NCI-H2171 (cell line): ENCODE measurements around the gene GATD1.

ENCODE experiments used
- DNase-seq: peaks from one replicate; lab custom pipeline; 2025; lab: John Stamatoyannopoulos, UW

GATD1 gene

DNA sequence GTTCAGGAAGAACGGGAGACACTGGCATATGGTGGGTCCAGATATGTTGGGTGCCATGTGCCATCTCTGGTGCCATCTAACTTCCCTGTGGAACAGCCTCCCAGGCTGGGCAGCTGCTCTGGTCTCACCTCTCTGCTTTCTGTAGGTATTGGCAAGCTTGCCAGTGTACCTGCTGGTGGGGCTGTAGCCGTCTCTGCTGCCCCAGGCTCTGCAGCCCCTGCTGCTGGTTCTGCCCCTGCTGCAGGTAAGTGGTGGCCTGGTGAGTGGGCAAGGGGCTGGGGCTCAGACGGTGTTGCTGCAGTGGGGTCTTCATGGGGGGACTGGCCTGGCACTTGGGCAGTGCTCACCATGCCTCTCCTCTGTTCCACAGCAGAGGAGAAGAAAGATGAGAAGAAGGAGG lies 35.1 kb upstream of the GATD1 start:
- no peak for DNase-seq

DNA sequence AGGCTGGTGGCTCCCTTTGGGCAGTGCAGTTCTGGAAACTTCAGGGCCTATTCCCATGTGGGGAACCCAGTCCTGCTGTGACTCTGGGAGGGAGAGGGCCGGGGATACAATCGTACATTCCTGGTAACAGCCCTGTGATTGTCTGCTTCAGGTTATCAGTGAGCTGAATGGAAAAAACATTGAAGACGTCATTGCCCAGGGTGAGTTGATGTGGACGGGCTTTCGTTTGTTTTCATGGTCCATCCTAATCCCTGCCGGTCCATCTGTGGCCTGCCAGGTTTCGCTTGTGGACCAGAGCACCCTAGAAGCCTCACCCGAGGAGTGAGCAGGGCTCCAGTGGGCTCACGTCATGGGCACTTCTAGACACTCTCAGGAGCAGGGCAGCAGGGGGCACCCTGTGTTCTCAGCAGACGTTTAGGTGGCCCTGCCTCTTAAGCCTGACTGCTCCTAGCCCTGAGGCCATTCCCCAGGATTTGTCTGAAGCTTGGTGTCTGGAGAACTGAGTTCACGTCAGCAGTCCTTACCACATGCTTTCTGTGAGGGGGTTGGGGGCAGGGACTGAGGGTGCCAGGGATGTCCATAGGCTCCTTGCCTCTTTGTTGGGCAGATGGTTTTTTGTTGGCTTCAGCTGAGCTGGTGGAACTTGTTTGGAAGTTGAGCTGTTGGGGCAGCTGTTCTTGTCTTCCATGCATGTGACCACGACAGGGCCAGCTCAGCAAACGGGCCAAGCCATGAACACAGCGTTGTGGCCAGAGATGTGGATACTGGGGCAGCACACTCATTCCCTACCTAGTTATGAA lies 34.4 kb upstream of the GATD1 start:
- DNase-seq: no peak

DNA sequence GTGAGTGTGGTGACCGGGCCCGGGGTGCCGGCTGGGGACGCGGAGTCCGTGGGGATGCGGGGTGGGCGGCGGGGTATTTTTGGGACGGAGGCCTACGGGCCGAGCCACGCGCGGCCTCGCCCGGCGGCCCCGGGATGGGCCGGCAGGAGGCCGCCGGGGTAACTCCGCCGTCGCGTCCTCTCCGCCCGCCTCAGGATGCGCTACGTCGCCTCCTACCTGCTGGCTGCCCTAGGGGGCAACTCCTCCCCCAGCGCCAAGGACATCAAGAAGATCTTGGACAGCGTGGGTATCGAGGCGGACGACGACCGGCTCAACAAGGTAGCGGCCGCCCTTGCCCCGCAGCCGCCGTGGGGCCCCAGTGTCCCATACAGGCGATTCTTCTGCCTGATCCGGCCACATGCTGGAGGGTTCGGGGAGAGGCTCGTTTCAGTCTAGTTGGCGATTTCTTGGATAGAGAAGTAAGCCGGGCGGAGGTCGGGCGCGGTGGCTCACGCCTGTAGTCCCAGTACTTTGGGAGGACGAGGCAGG lies 32.8 kb upstream of the GATD1 start:
- DNase-seq: no peak

DNA sequence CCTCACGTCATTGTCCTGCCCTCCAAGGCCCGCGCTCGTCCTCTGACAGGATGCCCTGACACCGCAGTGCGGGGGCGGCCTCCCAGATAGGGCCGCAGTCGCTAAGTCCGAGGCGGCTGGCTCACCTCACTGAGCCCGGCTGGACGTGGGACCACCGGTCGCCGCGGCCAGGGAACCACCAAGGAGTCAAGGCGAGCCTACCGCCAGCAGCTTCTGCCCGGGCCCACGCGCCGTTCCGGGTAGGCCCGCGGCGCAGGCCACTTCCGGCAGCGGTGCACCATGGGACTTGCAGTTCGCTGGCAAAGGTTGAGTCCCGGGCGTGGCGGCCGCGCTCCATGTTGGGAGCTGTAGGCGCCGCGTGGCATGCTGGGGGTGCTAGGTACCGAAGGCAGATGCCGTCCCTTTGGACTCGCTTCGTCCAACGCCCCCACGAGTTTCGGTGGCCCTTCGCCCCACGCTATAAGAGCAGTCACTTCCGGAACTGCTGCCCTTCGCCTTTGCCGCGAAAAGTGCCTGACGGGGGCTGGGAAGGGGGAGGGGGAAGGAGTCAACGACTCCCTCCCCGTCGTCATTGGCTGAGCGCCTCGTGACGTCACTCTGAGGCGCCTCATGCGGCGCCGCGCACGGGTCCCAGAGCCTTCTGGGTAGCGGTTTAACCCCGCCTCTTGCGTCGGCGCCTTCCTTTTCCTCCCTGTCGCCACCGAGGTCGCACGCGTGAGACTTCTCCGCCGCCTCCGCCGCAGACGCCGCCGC lies 32.2 kb upstream of the GATD1 start, which contains the start of gene RPLP2:
Gene RPLP2, plus strand, starts transcription at position 681 of the 753 bp plus-strand sequence. CDS start 268 bp downstream, outside the sequence.
- DNase-seq: peak; percentile 82

DNA sequence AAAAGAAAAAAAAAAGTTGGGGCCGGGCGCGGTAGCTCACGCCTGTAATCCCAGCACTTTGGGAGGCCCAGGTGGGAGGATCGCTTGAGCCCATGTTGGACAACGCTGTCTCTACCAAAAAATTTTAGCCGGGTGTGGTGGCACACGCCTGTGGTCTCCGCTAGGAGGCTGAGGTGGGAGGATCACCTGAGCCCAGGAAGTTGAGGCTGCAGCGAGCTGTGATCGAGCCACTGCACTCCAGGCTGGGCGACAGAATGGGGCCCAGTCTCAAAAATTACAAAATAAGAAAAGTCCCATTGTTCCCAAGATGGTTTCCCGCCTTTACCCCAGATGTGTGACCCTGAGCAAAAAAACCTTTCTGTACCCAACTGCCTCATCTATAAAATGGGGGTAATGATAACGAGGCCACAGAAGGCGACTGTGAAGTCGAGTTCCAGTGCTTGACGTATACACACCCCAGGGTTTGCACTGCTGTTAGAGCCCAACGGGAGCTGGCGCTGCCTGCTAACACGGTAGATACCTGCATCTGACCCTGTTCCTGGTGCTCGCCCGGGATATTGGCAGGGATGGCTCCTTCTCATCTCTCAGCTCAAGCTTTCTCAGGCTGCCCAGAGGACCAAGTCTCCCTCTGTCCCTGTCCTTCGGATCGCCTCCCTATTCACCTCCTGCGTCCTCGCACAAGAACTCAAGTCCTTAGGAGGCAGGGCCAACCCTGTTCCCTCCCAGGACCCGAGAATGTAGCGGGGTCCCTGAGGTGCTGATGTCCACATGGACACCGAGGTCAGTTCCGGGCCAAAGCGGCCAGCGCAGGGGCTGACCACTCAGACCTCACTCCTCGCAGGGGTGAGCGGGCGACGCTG lies 31.4 kb upstream of the GATD1 start:
- DNase-seq: no peak

DNA sequence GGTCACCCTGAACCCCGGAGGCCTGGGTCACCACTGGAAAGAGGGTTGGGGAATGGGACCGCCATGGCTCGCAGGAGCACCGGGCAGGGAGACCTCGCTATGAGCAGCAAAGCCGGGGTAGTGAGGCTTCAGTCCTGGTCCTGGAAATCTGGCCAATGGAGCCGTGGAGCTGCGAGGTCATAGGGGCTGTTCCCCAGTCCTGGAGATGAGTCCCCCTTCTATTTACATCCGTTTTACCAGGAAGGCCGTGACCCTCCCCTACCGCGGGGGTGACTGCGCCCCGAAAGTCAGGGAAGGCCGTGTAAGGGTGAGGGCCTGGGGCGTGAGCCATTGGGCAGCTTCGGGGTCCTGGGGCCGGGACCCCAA lies 27.3 kb upstream of the GATD1 start:
- no peak for DNase-seq

DNA sequence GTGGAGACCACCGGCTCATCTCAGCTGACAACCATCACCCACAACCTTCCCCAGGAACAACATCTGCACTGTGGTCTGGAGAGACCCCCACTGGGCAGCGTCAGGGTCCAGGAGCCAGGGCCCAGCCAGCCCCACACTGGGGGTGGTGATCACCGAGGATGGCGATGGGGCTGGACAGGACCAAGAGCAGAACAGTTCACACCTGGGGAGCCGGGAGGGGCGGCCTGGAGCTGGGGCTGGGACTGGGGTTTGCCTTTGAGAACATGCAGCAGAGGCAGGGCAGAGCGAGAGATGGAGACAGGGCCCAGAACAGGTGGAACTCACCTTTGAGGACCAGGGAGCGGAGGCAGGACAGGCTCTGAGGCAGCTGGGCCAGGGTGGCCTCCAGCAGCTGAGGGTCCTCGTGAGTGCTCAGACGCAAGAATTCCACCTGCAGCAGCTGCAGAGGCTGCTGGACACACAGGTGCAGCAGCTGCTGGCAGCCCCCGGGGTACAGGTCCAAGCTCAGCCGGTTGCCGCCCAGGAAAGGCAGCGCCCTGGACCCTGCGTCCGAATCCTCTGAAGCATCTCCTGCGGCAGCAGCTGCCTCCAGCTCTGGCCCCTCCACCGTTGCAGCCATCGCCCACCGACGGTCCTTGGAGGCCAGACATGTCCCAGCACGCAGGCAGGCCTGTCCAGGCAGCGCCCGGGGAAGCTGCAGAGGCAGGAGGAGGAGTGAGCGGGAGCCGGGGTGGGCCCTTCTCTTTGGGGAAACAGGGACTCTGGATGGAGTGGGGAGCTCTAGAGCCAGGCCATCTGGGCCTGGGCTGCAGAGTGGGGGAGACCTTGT lies 26.7 kb upstream of the GATD1 start:
- DNase-seq: no peak

DNA sequence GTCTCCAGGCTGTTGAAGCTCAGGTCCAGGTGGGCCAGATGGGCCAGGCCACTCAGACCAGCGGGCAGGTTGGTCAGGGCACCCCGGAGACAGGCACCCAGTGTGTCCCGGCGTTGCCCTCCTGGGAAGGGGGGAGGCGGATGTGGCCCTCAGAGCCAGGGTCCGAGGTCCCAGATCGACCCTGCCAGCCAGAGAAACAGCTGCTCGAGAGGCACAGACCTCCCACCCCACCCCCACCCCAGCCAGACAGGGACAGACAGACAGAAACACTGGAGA lies 26.1 kb upstream of the GATD1 start:
- no peak for DNase-seq

DNA sequence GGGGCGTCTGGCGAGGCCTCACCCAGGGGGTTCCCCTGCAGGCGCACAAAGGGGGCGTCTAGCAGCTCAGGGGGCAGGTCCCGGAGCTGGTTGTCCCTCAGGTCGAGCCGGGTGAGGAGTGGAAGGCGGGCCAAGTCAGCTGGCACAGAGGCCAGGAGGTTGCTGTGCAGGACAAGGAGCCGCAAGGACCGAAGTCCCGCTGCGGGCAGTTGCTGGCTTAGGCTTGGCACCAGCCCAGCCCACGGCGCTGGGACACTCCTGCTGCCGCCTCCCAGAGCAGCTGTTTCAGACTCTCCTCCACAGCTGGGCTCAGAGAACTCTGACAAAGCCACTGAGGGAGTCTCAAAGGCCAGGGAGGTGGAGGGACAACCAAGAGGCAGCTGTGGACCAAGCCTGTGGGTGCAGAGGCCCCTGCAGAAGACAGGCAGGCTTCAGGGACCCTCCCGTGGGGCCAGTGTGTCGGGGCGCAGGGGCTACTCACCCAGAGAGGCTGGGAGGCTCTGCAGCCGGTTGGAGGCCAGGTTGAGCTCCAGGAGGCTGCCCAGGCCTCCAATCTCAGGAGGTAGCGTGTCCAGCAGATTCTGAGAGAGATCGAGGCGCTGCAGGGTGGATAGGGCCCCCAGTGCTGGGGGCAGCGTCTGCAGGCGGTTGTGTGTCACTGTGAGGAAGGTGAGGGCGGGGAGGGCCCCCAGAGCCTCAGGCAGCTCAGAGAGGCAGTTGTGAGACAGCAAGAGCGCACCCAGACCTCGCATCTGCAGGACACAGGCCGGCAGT lies 25.6 kb upstream of the GATD1 start:
- no peak for DNase-seq

DNA sequence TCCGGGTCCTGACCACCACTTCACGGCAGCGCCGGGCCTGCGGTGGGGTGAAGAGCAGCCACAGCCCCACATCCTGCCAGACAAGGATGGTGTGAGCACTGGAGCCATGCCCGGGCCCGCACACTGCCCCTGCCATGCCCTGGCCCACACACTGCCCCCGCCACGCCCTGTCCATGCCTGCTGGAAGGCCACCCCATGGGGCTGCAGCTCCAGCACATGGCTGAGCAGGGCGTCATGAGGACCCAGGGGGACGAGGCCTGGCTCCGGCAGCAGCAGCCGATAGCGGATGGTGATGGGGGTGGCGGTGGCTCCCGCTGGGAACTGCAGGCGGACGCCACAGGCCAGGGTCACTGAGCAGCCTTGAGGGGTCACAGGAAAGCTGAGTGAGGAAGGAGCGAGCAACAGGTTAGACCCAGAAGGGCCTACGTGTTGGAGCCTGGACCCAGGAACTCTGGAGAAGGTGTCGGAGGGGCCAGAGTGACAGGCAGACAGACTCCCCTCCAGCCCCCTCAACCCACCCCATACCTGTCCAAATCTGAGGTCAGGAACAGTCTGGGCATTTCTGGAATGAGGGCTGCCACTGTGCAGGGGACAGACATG lies 24.8 kb upstream of the GATD1 start:
- DNase-seq: no peak

DNA sequence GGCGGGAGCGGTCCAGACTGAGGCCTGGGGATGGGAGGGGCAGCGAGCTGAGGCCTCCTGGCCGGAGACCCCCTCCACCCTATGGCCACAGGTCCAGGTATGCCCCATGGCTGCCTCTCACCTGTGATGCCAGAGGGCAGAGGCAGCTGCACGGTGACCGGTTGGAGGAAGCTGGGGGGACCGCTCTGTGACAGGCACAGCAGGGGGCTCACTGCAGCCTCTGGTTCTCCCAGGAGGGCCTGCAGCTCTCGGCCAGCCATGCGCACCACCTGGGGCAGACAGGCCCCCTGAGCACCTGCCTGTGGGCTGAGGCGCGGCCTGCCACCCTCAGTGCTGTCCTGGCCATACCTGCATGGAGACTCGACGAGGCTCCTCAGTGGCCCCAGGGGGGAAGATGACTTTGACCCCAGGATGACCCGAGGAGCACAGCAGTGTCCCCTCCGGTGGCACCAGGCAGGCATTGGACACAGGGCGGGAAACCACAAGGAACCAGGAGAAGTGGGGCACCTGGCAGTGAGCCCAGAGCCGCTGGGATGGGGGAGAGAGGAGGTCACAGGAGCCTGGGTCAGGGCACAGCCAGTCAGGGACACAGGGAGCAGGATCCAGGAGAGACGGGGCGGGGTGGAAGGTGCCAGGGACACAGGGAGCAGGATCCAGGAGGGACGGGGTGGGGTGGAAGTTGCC lies 24.0 kb upstream of the GATD1 start:
- no peak for DNase-seq

DNA sequence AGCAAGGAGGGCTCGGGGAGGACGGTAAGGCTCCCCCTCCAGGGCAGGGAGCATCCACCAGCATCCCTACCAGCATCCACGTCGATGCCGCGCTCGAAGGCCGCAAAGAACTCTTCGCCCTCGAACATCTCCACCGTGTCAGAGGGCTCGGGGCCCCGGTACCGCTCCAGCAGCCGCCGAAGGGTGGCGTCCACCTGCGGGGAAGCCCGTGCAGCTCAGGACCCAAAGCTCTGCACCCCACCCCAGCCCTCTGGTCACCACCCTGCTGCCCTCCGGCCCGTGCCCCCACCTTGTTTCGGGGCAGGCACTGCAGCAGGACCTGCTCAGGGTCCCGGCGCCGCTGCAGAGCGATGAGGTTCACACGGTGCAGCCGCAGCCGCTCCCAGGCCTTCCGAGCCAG lies 23.2 kb upstream of the GATD1 start:
- DNase-seq: no peak

DNA sequence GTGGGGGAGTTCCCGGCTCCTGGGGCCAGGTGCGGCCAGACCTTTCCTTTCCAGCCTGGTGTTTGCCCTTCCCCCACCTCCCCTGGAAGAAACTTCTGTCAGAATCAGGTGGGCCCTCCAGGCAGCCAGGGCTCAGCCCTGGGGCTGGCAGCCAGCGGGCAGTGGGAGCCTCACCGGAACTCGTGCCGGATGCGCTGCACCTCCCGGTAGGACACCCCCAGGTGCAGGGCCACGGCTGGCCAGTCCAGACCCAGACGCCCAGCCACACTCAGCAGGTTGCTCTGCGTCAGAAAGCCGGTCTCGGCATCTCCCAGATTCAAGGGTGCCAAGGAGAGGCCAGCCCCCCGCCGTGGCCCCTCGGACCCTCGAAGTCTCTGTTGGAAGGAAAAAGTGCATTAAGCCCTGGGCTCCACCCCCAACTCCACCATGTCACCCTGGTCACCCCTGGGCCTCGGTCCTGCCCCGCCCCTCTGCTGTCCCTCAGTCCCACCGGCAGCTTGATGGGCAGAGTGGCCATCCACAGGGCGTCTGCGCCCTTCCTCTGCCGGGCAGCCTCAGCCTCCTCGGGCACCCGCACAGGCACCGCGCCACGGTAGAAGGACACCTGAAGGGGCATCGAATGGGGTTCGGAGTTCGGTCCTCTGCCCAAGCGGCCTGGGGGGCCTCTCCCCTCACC lies 22.5 kb upstream of the GATD1 start:
- no peak for DNase-seq

DNA sequence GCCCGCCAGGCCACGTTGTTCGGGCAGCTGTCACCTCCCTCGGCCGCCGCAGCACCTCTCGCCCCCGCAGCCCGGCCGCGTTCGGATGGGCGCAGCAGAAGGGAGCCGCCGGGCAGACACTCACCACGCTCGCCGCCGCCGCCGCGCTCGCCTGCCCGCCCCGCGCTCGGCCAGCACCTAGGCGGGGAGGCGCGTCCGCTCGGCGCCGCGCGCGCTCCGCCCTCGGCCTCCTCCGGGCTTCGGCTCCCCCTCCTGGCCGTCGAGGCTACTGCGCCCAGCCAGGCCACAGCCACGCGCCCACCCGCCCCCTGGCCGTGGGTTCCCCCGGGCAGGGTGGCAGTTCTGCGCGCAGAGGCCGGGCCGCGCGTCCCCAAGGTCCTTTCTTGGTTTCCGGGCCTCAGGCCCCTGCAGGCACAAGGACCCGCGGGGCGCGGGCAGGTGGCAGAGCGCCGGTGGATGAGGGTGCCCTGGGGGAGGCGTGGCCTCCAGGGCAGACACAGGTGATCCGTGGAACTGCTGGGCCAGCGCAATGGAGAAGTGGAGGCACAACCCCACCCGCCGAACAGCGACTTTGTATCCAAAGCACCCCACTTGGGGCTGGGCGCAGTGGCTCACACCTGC lies 20.9 kb upstream of the GATD1 start, which contains the start of gene SLC25A22:
Gene SLC25A22, minus strand, starts transcription at position 189 of the 621 bp plus-strand sequence. CDS start 3,275 bp downstream, outside the sequence.
- peak; percentile 56 for DNase-seq

DNA sequence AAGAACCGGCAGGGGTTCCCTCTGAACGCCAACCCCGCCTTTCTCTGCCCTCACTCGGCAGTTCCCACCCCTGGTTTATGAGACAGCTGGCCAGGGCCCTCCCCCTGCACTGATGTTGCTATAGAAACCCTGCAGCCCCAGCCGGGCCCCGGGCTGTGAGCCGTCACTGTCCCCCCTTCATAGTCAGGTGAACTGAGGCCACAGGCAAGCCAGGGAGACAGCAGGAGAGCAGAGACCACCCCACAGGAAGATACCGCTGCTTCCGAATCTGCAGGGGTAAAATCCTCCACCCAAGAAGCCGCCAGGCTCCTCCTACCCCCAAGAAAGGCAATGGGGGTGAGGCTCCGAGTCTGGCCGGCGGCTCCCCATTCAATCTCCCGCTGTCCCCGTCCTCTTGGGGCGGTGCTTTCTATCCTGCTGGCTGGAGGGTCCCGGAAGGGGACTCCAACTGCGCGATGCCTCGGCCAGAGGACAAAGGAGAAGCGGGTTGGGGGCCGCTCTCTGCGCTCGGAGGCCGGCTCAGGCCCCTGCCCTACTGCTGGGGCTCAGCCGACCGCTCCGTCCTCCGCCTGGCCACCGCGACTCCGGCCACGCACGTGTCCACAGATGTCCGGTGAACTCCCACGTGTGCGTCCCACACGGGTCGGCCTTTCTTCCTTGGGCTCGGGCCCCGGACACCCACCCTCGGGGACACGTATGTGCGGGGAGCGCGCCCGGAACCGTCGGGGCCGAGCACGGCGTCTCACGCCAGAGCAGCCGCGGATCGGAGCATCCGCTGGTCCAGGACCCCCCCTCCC lies 20.2 kb upstream of the GATD1 start:
- DNase-seq: peak; percentile 77

DNA sequence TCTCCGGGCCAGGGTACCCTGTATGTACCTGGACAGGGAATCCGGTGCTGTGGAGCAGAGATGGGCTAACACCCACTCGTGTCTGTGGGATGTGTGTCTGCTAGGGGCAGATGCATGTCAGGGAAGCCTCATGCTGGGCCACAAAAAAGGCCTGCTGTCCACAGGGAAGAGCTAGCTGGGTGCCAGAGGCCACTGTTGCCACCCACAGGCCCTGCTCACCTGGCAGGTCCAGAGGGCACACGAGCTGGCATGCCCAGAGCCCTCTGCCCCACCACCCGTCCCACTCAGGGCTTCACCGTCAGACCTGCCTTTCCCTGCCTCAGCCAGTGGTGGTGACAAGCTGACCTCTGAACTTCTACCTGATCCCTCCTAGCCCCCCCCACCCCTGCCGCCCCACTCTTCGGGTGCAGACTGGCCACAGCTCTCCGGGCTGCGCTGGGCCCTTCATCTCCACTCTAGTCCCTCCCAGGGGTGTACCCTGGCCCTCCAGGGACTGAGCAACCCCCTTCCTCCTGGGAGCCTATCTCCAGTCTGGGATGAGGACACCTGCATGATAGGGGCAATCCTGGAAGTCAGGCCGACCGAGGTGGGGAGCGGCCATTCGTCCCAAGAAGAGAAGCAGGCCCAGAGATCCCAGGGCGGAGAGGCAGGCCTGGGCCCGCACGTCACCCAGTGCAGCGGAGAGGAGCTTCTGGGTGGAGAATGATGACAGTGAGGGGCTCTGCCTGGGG lies 19.4 kb upstream of the GATD1 start:
- no peak for DNase-seq
